Activated B cell treated with CpG ODN at 0.5 μM for 24 hours (primary cell): Measurements from ENCODE around the gene HES4. TPM values are rescaled to one million over a fixed set of nuclear protein-coding genes. Genes with fewer than 3 reads are reported as not detected.

Source experiments
- ATAC-seq: fragments of 200-7000 bp; cut with Tn5 transposase; one replicate; pipeline ENCODE4 v1.10.0; 2021; ENCODE audit warnings: low read depth, mild to moderate bottlenecking, moderate library complexity
- CTCF ChIA-PET: fragments of 350-600 bp; sonication (Branson Sonifier 250); formaldehyde crosslinking; loops from one replicate; lab custom pipeline; 2021; ENCODE audit warnings: antibody characterized with exemption; lab: Charles Lee
- POLR2A ChIA-PET: fragments of 350-600 bp; sonication (Branson Sonifier 250); formaldehyde crosslinking; loops from one replicate; lab custom pipeline; 2021; ENCODE audit warnings: antibody characterized with exemption; lab: Charles Lee
- DNase-seq: peaks from one replicate; pipeline ENCODE4 v3.0.0; 2022
- H3K27ac Mint-ChIP-seq: one replicate; pipeline ENCODE4 v1.8.0; 2020; ENCODE audit warnings: mixed read lengths
- H3K27me3 Mint-ChIP-seq: one replicate; pipeline ENCODE4 v1.8.0; 2021; ENCODE audit warnings: mixed read lengths
- H3K36me3 Mint-ChIP-seq: one replicate; pipeline ENCODE4 v1.8.0; 2021; ENCODE audit warnings: low read depth, mixed read lengths
- H3K4me1 Mint-ChIP-seq: one replicate; pipeline ENCODE4 v1.8.0; 2021; ENCODE audit warnings: mixed read lengths
- H3K4me3 Mint-ChIP-seq: one replicate; pipeline ENCODE4 v1.8.0; 2020; ENCODE audit warnings: mild to moderate bottlenecking, mixed read lengths
- H3K9me3 Mint-ChIP-seq: one replicate; pipeline ENCODE4 v1.8.0; 2020; ENCODE audit warnings: mixed read lengths
- intact Hi-C: fragments of 100-400 bp; cut with micrococcal nuclease; formaldehyde crosslinking; loops from one replicate; pipeline ENCODE4 v1.15.1; 2024
- total RNA-seq: library from RNA; stranded (reverse); gene quantifications from 2 replicates; pipeline ENCODE4 v1.2.3, GENCODE V29; 2022
- TF ChIP-seq, protein P1 (sequence below): fragments of 200-600 bp; IDR thresholded peaks from one replicate; pipeline ENCODE4 v1.8.0; 2022; ENCODE audit warnings: antibody characterized with exemption, mild to moderate bottlenecking

HES4 gene
- total RNA-seq, 1 donor from 2014 or later = 0.67 TPM

DNA sequence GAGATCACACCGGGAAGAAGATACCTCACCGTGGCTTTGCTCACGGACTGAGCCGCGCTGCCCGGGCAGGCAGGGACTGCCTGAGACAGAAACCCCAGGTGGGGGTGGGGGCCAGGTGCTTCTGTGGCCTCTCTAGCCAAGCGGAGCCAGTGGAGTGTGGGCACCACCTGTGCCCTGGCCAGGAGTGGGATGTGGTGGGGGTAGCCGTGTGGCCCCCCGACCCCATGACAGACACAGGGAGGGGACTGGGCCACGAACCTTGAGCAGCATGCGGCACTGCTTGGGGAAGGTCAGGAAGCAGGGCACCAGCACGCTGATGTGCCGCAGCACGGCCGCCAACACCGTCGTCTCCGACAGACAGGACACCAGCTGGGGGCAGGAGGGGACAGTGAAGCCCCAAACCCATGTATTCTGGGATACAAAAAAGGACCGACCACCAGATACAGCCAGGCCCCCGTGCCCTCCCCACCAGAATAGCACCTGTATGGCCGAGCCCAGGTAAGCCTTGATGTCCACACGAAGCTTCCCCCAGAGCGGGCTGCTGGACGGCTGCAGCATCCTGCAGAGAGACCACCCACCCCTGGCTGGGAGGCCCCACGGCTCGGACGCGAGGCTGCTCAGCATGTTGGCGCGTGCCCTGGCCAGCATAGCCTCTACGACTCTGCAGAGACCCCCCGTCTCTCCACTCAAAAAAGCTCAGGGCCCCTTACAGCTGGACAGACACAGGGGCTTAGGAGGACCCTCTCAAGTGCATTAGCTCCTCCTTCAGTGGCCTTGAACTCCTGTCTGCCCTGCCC, 46.2 kb downstream of the HES4 start:
- Mint-ChIP-seq H3K27ac (no peak overlapping the region), H3K4me3 (no peak overlapping the region), H3K4me1 (peaks cover 22% of the 10 kb centered on the region), H3K9me3 (no peaks in the 10 kb centered on the region), H3K36me3 (peaks cover 91% of the 10 kb centered on the region), H3K27me3 (no peaks in the 10 kb centered on the region)
- TF ChIP-seq, protein P1, sequence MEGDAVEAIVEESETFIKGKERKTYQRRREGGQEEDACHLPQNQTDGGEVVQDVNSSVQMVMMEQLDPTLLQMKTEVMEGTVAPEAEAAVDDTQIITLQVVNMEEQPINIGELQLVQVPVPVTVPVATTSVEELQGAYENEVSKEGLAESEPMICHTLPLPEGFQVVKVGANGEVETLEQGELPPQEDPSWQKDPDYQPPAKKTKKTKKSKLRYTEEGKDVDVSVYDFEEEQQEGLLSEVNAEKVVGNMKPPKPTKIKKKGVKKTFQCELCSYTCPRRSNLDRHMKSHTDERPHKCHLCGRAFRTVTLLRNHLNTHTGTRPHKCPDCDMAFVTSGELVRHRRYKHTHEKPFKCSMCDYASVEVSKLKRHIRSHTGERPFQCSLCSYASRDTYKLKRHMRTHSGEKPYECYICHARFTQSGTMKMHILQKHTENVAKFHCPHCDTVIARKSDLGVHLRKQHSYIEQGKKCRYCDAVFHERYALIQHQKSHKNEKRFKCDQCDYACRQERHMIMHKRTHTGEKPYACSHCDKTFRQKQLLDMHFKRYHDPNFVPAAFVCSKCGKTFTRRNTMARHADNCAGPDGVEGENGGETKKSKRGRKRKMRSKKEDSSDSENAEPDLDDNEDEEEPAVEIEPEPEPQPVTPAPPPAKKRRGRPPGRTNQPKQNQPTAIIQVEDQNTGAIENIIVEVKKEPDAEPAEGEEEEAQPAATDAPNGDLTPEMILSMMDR = no peak
- POLR2A ChIA-PET = no interaction called here
- ATAC-seq = no peak
- CTCF ChIA-PET = no interaction called here
- intact Hi-C loops = no loop called here
- DNase-seq = no peak

DNA sequence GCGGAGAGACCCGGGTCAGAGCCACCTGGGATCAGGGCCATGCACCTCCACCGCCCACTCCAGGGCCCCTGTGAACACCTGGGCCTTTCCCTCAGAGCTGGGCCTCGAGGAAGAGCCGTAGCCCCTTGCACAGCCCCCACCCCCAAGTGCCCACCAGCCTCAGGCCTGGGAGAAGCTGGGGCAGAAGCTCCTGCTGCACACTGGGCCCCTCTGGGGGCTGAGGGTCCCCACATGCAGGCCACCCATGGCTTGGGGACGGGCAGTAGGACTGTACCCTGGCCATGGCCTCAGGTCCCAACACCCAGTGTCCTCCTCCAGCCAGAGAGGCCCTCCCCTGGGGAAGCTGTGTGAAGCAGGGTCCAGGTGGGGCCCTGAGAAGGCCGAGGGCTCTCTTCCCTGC, 47.3 kb downstream of the HES4 start:
- Mint-ChIP-seq H3K4me3 (no peak overlapping the region), H3K36me3 (peaks cover 94% of the 10 kb centered on the region), H3K27me3 (no peaks in the 10 kb centered on the region), H3K27ac (no peak overlapping the region), H3K9me3 (no peaks in the 10 kb centered on the region), H3K4me1 (peaks cover 12% of the 10 kb centered on the region)
- POLR2A ChIA-PET = no interaction called here
- intact Hi-C loops = no loop called here
- TF ChIP-seq, protein P1 = no peak
- CTCF ChIA-PET = no interaction called here
- DNase-seq (no peak), ATAC-seq (no peak)

DNA sequence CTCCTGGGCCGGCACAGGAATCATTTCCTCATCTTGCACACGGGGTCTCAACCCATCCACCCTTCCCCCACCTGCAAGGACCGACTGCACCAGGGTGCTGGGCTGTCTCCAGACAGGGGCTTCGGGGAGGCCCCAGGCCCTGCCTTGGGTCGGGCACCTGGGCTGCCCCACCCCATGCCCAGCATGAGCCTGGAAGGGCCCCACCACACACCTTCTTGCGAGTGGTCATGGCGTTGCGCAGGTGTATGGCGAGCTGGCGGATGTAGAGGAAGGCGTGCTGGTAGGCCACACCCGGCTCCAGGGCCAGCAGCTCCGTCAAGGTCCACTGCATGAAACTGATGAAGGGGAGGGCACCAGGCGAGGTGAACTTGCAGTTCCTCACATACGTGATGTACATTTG, 47.7 kb downstream of the HES4 start:
- CTCF ChIA-PET = no interaction called here
- POLR2A ChIA-PET = no interaction called here
- Mint-ChIP-seq H3K4me1 (peaks cover 9% of the 10 kb centered on the region), H3K4me3 (no peak overlapping the region), H3K27ac (no peak overlapping the region), H3K9me3 (no peaks in the 10 kb centered on the region), H3K27me3 (no peaks in the 10 kb centered on the region), H3K36me3 (peaks cover 92% of the 10 kb centered on the region)
- TF ChIP-seq, protein P1 = no peak
- ATAC-seq = no peak
- intact Hi-C loops = no loop called here
- DNase-seq = no peak

DNA sequence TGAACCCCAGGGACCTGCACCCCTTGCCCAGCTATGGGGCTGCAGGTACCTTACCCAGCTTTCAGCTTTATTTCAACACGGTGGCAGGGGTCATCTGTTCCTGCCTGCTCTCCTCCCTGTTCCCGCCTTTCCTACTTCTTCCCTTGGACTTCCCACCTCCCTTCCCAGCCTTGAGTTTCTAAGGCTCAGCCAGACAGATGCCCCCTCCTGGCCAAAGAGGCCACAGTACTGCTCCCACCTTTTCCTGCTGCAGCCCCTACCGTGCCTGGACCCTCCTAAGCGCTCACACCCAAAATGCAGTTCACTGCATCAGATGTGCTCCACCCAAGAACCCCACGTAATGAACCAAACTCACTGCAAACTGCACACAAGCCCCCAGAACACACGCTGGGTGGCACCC, 48.5 kb downstream of the HES4 start:
- Mint-ChIP-seq H3K4me1 (peaks cover 3% of the 10 kb centered on the region), H3K27me3 (no peaks in the 10 kb centered on the region), H3K9me3 (no peaks in the 10 kb centered on the region), H3K4me3 (no peak overlapping the region), H3K36me3 (peaks cover 91% of the 10 kb centered on the region), H3K27ac (no peak overlapping the region)
- ChIA-PET CTCF (interaction anchor here (0.6 kb wide), 1 partner anchor 12 kb away, joined by 3 read pairs; no protein-coding TSS in a partner anchor), POLR2A (no interaction called here)
- TF ChIP-seq, protein P1 = no peak
- ATAC-seq = no peak
- DNase-seq = no peak
- intact Hi-C loops = no loop called here

DNA sequence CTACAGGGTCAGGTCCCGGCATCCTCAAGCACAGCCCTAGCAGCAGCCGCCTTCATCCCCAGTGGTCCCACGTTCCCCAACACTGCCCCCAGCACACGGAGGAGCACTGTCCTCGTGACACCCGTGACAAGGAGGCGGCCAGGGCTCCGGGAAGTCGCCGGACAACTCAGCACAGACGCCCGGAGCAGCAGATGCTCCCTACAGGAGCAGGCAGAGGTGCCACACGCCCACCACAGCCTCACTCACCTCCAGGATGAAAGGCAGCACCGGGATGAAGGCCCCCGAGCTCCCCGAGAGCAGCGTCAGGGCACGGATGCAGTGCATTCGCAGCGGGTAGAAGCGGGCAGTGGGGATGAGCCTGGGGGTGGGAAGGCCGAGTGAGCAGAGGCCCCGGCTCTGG, 49.0 kb downstream of the HES4 start:
- H3K9me3 Mint-ChIP-seq = no peaks in the 10 kb centered on the region
- no peak for ATAC-seq
- H3K4me1 Mint-ChIP-seq = peaks cover 3% of the 10 kb centered on the region
- POLR2A ChIA-PET = no interaction called here
- no peak overlapping the region for H3K4me3 Mint-ChIP-seq
- peaks cover 89% of the 10 kb centered on the region for H3K36me3 Mint-ChIP-seq
- DNase-seq = no peak
- CTCF ChIA-PET = no interaction called here
- TF ChIP-seq, protein P1 = no peak
- intact Hi-C loops = no loop called here
- no peak overlapping the region for H3K27ac Mint-ChIP-seq
- H3K27me3 Mint-ChIP-seq = no peaks in the 10 kb centered on the region
